Kidney epithelial cell (primary cell): ENCODE data around the gene TXNDC9. TPM values are rescaled to one million over a fixed set of nuclear protein-coding genes. Genes with fewer than 3 reads are reported as not detected.
"Not testable (repeated sequence)": the region's sequence is repeated elsewhere in the genome, so short reads cannot be mapped to it uniquely, and the experiment has no call there.

Experiments used
- DNase-seq: peaks from one replicate; pipeline ENCODE4 v3.0.0-alpha.2; 2010; ENCODE audit warnings: low read depth
- H3K27me3 ChIP-seq: 2 replicates; pipeline ENCODE4 v1.6.0; 2011; ENCODE audit warnings: low read length; ENCODE audit not compliant: control insufficient read depth, insufficient read depth
- H3K36me3 ChIP-seq: 2 replicates; pipeline ENCODE4 v1.5.1; 2011; ENCODE audit warnings: low read length; ENCODE audit not compliant: control insufficient read depth, insufficient read depth
- H3K4me3 ChIP-seq: 2 replicates; pipeline ENCODE4 v1.5.1; 2011; ENCODE audit warnings: low read depth, mild to moderate bottlenecking, control low read depth, low read length
- total RNA-seq: library from RNA; depleted of rRNA; stranded (reverse); fragments of >200 nt; gene quantifications from 2 replicates; pipeline ENCODE4 v1.2.3, GENCODE V29; 2015
- TF ChIP-seq, protein P1 (sequence below): IDR thresholded peaks from 2 replicates; pipeline ENCODE4 v1.5.1; 2011; ENCODE audit warnings: mild to moderate bottlenecking, moderate library complexity, low read length, control low read depth, inconsistent platforms; ENCODE audit not compliant: insufficient read depth, poor library complexity, severe bottlenecking

The TXNDC9 gene
- total RNA-seq, 1 donor from 2014 or later, result 73.6 TPM

- Histone ChIP-seq H3K4me3 (no peak overlapping the region), H3K36me3 (no peaks in the 10 kb centered on the region), H3K27me3 (no peaks in the 10 kb centered on the region)
- TF ChIP-seq, protein P1, sequence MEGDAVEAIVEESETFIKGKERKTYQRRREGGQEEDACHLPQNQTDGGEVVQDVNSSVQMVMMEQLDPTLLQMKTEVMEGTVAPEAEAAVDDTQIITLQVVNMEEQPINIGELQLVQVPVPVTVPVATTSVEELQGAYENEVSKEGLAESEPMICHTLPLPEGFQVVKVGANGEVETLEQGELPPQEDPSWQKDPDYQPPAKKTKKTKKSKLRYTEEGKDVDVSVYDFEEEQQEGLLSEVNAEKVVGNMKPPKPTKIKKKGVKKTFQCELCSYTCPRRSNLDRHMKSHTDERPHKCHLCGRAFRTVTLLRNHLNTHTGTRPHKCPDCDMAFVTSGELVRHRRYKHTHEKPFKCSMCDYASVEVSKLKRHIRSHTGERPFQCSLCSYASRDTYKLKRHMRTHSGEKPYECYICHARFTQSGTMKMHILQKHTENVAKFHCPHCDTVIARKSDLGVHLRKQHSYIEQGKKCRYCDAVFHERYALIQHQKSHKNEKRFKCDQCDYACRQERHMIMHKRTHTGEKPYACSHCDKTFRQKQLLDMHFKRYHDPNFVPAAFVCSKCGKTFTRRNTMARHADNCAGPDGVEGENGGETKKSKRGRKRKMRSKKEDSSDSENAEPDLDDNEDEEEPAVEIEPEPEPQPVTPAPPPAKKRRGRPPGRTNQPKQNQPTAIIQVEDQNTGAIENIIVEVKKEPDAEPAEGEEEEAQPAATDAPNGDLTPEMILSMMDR, result no peak
- DNase-seq, result no peak
These were observed 14.1 kb upstream of the TXNDC9 start for GRCh38 chr2:99350194-99350593.

- DNase-seq, result no peak
- no peak overlapping the region for H3K4me3 ChIP-seq
- no peaks in the 10 kb centered on the region for H3K36me3 ChIP-seq
- TF ChIP-seq, protein P1, result no peak
- H3K27me3 ChIP-seq, result no peaks in the 10 kb centered on the region
These were observed 12.0 kb upstream of the TXNDC9 start for GRCh38 chr2:99348173-99348572.

GRCh38 chr2:99346218-99346617, 10.1 kb upstream of the TXNDC9 start:
- TF ChIP-seq, protein P1, result no peak
- Histone ChIP-seq H3K4me3 (no peak overlapping the region), H3K27me3 (no peaks in the 10 kb centered on the region), H3K36me3 (no peaks in the 10 kb centered on the region)
- DNase-seq, result no peak

- not testable (repeated sequence) for DNase-seq, H3K4me3 ChIP-seq, H3K27me3 ChIP-seq, H3K36me3 ChIP-seq
These were observed 9.3 kb upstream of the TXNDC9 start for GRCh38 chr2:99345446-99345845.

DNA sequence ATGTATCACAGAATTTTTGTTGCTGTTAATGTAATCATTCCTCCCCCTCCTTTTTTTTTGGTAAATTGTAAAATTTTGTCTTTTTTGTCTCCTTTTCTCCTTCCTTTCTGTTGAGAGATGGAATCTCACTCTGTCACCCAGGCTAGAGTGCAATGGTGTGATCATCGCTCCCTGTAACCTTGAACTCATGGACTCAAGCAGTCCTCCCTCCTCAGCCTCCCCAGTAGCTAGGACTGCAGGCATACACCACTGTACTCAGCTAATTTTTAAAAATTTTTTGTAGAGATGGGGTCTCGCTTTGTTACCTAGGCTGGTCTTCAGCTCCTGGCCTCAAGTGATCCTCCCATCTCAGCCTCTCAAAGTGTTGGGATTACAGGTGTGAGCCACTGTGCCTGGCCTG, 6.4 kb upstream of the TXNDC9 start:
- no peaks in the 10 kb centered on the region for H3K27me3 ChIP-seq
- TF ChIP-seq, protein P1, result no peak
- H3K4me3 ChIP-seq, result no peak overlapping the region
- DNase-seq, result no peak
- H3K36me3 ChIP-seq, result no peaks in the 10 kb centered on the region

GRCh38 chr2:99340669-99341236, 4.6 kb upstream of the TXNDC9 start:
- no peaks in the 10 kb centered on the region for H3K27me3 ChIP-seq
- no peak overlapping the region for H3K4me3 ChIP-seq
- TF ChIP-seq, protein P1, result no peak
- no peaks in the 10 kb centered on the region for H3K36me3 ChIP-seq
- DNase-seq, result no peak
